ENCODE data around the gene KCNK10. TPM values are rescaled to one million over a fixed set of nuclear protein-coding genes. Genes with fewer than 3 reads are reported as not detected.

Gene KCNK10
- polyA plus RNA-seq, 3 donors = 0.05 TPM; not detected in 2

DNA sequence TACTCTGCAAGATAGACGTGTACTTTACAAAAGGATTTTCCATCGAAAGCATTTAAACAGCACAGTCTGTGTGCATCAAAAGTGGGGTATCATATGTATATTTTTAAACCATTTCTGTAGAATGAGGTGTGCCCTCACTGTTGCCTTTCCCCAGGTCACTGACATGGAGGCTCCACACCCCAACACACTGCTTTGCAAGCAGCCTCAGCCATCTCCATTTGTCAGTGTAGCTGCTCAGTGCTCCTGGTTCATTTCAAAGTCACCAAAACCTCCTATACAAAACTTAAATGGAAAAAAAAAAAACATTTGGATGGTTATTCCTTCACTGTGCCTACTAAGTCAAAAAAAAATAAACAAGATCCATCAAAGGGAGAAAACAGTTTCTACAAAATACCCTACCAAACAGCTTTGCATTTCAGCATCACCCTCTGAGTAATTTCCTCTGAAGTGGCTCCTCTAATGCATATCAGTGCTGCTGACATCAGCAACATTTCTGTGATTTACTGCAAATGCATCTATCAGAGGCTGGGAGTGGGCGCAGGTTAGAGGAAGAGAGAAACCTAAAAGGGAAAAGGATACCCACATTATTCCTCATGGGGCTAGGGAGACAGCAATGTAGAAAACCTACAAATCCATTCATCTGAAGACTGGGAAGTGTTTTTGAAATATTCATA is 46.0 kb downstream of the KCNK10 start:
- H3K36me3 Mint-ChIP-seq = no peaks in the 10 kb centered on the region
- H3K9me3 ChIP-seq (replicated peaks in 1 of 2; ENCODE audit: control insufficient read depth in 1 of 2, insufficient read depth in 1 of 2, low read length in 2 of 2) = no peaks in the 10 kb centered on the region
- WGBS (ENCODE audit: insufficient coverage) = no CpG with 5 or more reads among the region's 3 CpGs
- no peak overlapping the region for H3K4me2 ChIP-seq (replicated peaks; ENCODE audit: extremely low read depth, low read length, poor library complexity, severe bottlenecking)
- H3K27ac Mint-ChIP-seq = no peak overlapping the region
- no peak for DNase-seq
- H2AFZ ChIP-seq (ENCODE audit: insufficient read depth, low read depth, low read length, poor library complexity, severe bottlenecking) = no peak overlapping the region
- no peak overlapping the region for H3K4me3 Mint-ChIP-seq
- no peaks in the 10 kb centered on the region for H3K79me2 ChIP-seq (ENCODE audit: insufficient read depth, low read length)
- H3K4me1 ChIP-seq (ENCODE audit: control insufficient read depth in 1 of 2, insufficient read depth in 2 of 2, low read length in 2 of 2) = no peaks in the 10 kb centered on the region
- H3K27me3 ChIP-seq (ENCODE audit: control insufficient read depth in 2 of 2, insufficient read depth in 2 of 2, low read length in 2 of 2) = no peaks in the 10 kb centered on the region
- no peak overlapping the region for H3K4me3 ChIP-seq (replicated peaks in 1 of 3; ENCODE audit: low read depth in 2 of 3, low read length in 3 of 3)
- H3K9me3 Mint-ChIP-seq = peaks cover 0 to 9% (median 0%) of the 10 kb centered on the region in 7 donors
- H3K36me3 ChIP-seq (replicated peaks in 1 of 2; ENCODE audit: control insufficient read depth in 1 of 2, insufficient read depth in 2 of 2, low read length in 2 of 2) = no peaks in the 10 kb centered on the region
- H4K20me1 ChIP-seq (ENCODE audit: insufficient read depth, low read length) = no peaks in the 10 kb centered on the region
- intact Hi-C loops (cut with micrococcal nuclease) = no loop called here
- H3K4me1 Mint-ChIP-seq = no peaks in the 10 kb centered on the region
- no peak overlapping the region for H3K9ac ChIP-seq (ENCODE audit: insufficient read depth, low read length, poor library complexity, severe bottlenecking)
- peaks cover 8 to 17% (median 14%) of the 10 kb centered on the region in 3 donors for H3K27me3 Mint-ChIP-seq (ENCODE audit: low read depth in 3 of 3)
- TF ChIP-seq, protein P1, sequence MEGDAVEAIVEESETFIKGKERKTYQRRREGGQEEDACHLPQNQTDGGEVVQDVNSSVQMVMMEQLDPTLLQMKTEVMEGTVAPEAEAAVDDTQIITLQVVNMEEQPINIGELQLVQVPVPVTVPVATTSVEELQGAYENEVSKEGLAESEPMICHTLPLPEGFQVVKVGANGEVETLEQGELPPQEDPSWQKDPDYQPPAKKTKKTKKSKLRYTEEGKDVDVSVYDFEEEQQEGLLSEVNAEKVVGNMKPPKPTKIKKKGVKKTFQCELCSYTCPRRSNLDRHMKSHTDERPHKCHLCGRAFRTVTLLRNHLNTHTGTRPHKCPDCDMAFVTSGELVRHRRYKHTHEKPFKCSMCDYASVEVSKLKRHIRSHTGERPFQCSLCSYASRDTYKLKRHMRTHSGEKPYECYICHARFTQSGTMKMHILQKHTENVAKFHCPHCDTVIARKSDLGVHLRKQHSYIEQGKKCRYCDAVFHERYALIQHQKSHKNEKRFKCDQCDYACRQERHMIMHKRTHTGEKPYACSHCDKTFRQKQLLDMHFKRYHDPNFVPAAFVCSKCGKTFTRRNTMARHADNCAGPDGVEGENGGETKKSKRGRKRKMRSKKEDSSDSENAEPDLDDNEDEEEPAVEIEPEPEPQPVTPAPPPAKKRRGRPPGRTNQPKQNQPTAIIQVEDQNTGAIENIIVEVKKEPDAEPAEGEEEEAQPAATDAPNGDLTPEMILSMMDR (IDR thresholded peaks at IDR 0.05) = no peak
- H3K27ac ChIP-seq (ENCODE audit: low read depth in 1 of 2, low read length in 2 of 2) = no peak overlapping the region

DNA sequence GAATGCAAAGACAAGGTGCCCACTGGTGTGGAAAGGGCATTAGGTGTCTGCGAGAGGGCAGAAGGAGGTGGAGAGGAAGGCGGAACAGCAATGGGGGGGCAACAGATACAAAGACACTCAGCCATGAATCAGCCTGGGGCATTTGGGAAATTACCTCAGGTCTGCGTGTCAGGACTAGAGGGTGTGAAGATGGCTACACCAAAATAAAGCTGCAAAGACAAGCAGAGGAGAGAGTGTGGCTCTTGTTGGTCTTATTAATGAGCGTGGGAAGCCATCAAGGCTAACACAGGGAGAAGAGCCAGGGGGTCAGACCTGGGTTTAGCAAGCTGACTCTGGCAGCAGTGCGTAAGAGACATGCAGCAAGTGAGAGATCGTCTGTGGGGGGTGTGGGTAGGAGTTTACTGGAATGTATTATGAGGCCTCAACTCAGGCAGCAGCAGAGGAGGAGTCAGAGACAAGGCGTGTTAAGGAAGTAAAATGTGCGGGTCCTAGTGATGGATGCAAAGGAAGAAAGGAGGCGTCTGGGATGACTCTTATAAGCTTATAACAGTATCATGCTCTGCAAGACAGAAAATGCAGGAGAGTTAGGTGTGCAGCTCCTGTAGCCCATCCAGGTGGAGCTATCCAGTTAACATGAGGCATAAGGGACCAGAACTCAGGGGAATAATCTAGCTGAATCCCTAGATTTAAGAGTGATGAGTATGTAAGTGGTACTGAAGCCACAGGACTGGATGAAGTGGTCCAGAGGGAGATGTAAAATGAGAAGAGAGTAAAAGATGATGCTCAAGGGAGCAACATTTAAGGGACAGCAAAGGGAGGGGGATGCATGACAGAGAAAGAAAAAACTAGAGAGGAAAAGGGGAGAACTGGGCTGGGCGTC is 50.4 kb downstream of the KCNK10 start:
- H3K27ac Mint-ChIP-seq = no peak overlapping the region
- Histone ChIP-seq H3K27me3 (ENCODE audit: control insufficient read depth in 2 of 2, insufficient read depth in 2 of 2, low read length in 2 of 2) (no peaks in the 10 kb centered on the region), H4K20me1 (ENCODE audit: insufficient read depth, low read length) (no peaks in the 10 kb centered on the region), H3K36me3 (replicated peaks in 1 of 2; ENCODE audit: control insufficient read depth in 1 of 2, insufficient read depth in 2 of 2, low read length in 2 of 2) (no peaks in the 10 kb centered on the region), H3K79me2 (ENCODE audit: insufficient read depth, low read length) (no peaks in the 10 kb centered on the region), H3K4me3 (replicated peaks in 1 of 3; ENCODE audit: low read depth in 2 of 3, low read length in 3 of 3) (no peak overlapping the region), H3K27ac (ENCODE audit: low read depth in 1 of 2, low read length in 2 of 2) (no peak overlapping the region), H2AFZ (ENCODE audit: insufficient read depth, low read depth, low read length, poor library complexity, severe bottlenecking) (no peak overlapping the region), H3K9ac (ENCODE audit: insufficient read depth, low read length, poor library complexity, severe bottlenecking) (no peak overlapping the region), H3K9me3 (replicated peaks in 1 of 2; ENCODE audit: control insufficient read depth in 1 of 2, insufficient read depth in 1 of 2, low read length in 2 of 2) (no peaks in the 10 kb centered on the region), H3K4me1 (ENCODE audit: control insufficient read depth in 1 of 2, insufficient read depth in 2 of 2, low read length in 2 of 2) (no peaks in the 10 kb centered on the region), H3K4me2 (replicated peaks; ENCODE audit: extremely low read depth, low read length, poor library complexity, severe bottlenecking) (no peak overlapping the region)
- TF ChIP-seq, protein P1 (IDR thresholded peaks at IDR 0.05) = no peak
- no peaks in the 10 kb centered on the region for H3K36me3 Mint-ChIP-seq
- WGBS (ENCODE audit: insufficient coverage) = 88% methylated on average over 8 of the region's 10 CpGs
- intact Hi-C loops (cut with micrococcal nuclease) = no loop called here
- DNase-seq = no peak
- H3K27me3 Mint-ChIP-seq (ENCODE audit: low read depth in 3 of 3) = peaks cover 5 to 14% (median 10%) of the 10 kb centered on the region in 3 donors
- peaks cover 0 to 3% (median 0%) of the 10 kb centered on the region in 7 donors for H3K9me3 Mint-ChIP-seq
- no peaks in the 10 kb centered on the region for H3K4me1 Mint-ChIP-seq
- H3K4me3 Mint-ChIP-seq = no peak overlapping the region

Measured in CD14-positive monocyte (primary cell).